Islet of Langerhans (tissue), 1 donor: ENCODE results near the gene ZBED5.
"Not testable (repeated sequence)": the region's sequence is repeated elsewhere in the genome, so short reads cannot be mapped to it uniquely, and the experiment has no call there.

Experiments used
- FAIRE-seq: peaks from one replicate; lab custom pipeline; 2011; peaks lifted over from hg19 to GRCh38; lab: Jason Lieb, UNC

The ZBED5 gene

DNA sequence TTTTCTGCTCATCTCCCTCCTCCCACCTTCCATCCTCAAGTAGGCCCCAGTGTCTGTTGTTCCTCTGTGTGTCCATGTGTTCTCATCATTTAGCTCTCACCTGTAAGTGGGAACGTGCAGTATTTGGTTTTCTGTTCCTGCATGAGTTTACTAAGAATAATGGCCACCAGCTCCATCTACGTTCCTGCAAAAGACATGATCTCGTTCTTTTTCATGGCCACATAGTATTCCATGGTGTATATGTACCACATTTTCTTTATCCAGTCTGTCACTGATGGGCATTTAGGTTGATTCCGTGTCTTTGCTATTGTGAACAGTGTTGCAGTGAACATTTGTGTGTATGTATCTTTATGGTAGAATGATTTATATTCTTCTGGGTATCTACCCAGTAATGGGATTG is 21.0 kb downstream of the ZBED5 start:
- not testable (repeated sequence) for FAIRE-seq

DNA sequence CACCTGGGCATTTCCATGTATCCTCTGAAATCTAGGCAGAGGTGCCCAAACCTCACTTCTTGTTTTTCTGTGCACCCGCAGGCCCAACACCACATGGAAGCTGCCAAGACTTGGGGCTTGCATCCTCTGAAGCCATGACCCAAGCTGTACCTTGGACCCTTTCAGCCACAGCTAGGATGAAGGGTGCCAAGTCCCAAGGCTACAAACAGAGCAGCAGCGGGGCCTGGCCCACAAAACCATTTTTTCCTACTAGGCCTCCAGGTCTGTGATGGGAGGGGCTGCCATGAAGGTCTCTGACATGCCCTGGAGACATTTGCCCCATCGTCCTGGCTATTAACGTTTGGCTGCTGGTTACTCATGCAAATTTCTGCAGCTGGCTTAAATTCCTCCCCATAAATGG is 28.7 kb downstream of the ZBED5 start:
- no peak for FAIRE-seq

DNA sequence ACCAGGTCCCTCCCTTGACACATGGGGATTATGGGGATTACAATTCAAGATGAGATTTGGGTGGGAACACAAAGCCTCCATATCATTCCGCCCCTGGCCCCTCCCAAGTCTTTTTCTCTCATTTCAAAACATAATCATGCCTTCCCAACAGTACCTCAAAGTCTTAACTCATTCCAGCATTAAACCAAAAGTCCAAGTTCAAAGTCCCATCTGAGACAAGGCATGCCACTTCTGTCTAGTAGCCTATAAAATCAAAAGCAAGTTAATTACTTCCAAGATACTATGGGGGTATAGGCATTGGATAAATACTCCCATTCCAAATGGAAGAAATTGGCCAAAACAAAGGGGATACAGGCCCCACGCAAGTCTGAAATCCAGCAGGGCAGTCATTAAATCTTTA is 29.5 kb downstream of the ZBED5 start:
- no peak for FAIRE-seq

DNA sequence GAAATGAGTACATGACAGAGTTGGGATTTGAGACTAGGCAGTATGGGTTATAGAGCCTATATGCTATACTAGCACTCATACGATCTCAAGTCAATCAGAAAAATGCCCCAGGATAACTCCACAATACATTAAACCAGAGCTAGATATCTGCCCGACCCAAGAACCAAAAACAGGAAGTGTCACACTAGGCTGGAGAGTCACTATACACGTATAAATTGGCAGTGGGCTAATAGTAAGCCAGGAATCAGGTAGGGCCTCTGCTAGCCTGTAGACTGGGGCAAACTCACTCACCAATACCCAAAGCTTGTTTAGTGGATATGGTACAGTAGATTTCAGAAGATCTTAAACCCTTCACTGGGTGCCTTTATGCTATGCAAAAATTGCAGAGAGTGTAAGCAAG is 33.0 kb downstream of the ZBED5 start:
- FAIRE-seq: no peak

DNA sequence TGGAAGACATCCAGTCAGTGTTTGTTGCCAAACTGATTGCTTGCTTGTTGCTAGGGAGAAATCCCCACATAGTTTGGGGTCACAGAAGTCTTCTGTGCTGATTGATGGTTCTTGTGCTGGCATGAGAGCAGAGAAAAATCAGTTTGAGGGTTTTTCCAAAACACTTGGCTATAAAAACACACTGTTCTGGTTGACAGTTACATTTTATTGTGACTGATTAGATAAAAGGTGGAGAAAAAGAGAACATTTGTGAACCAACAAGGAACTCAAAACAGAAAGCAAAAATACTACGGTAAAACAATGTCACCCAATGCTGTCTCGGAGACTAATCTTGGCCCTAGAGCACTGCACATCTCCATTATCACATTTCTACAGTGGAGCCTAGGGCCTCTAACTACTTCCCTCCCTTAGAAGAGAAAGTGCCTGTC is 34.7 kb downstream of the ZBED5 start:
- FAIRE-seq: no peak

DNA sequence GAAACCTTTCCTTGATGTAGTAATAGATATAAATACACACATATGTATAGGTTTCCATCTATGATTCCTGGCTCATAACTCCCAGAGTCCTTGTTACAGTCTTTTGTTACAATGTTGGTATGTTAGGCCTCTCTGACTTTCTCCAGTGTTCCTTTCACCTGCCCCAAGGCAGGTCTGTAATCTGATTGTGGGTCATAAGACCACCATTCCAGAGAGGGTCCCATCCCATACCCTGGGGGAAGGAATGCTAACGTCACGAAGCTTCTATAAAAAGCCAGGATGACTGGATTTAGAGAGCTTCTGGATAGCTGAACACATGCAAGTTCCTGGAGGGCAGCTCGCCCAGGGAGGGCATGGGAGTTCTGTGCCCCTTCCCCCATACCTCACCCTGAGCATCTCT is 35.4 kb downstream of the ZBED5 start:
- not testable (repeated sequence) for FAIRE-seq

DNA sequence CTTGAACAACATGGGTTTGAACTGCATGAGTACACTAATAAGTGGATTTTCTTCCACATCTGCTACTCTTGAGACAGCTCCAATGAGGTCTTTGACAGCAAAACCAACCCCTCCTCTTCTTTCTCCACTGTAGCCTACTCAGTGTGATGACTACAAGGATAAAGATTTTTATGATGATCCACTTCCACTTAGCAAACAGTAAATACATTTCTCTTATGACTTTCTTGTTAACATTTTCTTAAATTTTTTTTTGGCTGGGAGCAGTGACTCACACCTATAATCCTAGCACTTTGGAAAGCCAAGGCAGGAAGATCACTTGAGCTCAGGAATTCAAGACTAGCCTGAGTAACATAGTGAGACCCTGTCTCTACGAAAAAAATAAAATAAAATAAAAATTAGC is 39.3 kb downstream of the ZBED5 start:
- FAIRE-seq: no peak

DNA sequence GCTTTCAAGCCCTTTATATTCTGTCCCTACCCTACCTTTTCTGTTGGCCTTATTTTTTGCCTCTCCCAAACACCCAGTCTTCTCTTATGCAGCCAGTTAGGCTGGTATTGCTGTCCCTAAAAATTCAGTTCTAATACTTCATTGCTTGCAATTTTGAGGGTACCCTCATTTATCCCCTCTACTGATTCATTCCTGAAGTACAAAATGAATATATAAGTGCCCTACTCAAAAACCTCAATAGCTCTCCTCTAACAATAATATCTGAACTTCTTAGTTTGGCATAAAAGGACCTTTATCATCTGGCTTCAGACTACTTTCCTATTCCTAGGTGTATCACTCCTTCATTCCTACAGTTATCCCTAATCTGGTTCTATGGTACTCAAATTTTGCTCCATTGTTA is 43.9 kb downstream of the ZBED5 start:
- no peak for FAIRE-seq

DNA sequence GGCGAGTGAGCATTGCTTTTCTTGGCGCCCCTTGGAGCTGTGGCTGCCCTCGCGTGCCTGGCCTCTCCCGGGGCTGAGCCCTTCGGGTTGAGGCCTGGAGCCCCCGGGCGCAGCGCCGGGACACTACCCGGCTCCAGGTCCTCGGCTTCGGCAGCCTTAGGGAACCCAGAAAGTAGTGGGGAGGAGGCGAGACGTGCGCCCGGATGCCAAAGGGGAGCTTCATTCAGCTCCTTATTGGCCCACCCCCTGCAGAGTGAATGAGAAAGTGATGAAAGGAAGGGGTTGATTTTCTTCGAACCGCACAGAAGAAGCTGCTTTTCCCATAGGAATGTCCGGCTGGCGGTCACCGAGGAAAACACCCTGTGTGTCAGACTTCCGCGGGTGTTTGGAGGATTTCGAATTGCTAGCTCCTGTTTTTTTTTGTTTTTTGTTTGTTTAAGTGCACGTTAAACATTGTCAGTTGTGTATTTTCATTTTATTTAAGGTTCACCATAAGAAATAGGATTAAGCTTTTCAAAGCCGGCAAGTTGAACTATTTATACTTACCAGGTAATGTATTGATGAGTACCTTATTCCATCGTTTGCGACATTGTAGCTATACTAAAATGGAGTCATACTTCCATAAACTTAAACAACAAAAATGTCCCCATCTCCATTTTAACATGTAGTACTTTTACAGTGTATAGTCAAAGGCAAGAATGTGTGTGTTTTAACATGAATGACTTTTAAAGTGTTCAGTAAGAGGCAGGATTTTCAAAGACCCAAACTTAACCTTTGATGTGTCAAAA is 48.3 kb downstream of the ZBED5 start:
- no peak for FAIRE-seq

DNA sequence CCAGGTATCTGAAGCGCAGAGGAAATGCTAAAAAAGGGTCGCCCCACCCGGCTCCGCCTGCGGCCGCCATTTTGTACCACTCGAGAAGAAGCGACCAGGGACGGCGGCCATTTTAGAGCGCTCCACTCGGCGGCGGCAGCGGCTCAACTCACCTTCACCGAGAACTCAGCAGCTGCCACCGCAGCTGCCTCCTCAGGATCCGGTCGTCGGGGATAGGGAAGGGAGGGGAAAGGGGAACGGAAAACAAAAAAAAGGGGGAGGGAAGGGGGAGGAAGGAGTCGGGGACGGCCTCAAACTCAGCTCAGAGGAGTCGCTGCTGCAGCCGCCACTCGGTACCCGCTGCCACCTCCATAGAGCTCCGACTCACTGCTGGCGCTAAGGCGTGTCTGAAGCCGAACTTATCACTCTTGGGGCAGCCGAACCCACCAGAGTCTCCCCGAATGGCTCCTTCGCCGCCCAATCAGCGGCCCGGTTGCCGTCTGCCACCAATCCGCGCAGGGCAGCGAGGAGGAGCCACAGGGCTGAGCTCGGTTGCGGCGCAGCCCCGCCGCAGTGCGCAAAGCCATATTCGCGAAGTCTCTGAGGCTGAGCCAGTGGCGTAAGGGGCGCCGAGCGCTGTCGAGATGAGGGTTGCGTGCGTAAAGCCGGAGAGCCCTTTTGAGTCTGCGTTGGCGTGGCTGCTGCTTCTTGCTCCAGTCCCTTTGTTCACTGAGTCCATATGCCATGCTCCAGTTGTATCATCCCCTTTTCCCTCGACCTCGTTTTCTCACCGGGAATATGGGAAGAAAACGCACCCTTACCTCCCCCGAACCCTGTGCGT is 49.1 kb downstream of the ZBED5 start, which contains the start of gene EIF4G2:
Gene EIF4G2 (minus strand): TSS at position 374 of the 820 bp plus-strand sequence.
- no peak for FAIRE-seq

DNA sequence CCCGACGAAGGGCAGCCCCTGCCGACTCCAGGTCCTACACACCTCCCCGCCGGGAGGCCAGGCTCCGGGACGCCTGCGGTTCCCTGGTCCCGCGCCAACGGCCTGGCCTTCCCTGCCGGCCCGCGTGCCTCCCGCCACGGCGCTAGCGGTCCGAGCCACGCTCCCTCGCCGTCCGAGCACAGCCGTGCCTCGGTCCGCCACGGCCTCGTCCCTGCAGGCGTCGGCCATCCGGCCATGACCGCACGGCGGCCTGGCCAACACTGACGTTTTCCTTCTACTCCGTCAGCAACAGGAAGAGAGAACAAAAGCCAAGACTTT is 49.7 kb downstream of the ZBED5 start:
- FAIRE-seq: no peak

DNA sequence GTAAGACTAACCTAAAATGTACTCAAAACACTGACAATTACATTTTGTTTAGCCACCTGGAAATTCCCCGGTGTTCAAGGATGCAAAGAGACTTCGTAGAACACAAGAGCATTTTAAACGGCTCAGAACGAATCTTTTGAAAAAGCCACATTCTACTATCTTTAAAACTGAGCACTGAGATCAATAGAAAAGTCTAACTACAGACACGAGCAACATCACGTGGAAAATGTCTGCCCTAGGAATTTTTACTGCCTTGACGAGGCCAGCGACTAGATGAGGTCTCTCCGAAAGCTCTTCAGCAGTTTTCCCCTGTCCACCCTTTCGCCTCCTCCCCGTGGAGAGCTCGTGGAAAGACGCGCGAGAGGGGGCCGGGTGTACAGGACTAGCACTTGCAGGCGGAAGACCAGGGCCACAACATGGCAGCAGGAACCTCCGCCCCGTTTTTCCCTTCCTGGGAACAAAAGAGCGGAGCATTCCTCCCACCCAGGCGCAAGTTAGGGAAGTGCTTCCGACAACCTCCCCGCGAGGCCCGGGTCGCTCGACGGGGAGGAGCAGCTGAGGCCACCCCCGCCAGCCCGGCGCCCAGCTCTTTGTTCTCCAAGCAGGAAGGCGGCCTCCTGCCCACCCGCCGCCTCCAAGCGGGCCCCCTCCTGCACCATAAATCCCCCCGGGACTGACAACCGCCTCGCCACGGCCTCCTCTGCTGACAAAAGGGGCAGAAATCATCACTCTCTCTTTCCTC is 50.2 kb downstream of the ZBED5 start:
- no peak for FAIRE-seq

DNA sequence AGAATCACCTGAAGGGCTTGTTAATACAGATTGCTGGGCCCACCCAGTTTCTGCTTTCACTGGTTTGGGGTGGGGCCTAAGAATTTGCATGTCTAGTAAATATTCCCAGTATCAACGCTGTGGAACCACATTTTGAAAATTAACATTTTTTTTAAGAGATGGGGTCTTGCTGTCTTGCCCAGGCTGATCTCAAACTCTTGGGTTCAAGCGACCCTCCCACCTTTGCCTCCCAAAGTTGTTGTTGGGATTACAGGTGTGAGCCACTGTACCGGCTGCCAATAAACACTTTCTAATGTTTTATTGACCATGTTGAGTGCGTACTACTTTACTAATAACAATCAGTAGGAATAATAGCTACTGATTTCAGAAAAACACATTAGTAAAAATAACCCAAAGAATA is 51.6 kb downstream of the ZBED5 start:
- no peak for FAIRE-seq

DNA sequence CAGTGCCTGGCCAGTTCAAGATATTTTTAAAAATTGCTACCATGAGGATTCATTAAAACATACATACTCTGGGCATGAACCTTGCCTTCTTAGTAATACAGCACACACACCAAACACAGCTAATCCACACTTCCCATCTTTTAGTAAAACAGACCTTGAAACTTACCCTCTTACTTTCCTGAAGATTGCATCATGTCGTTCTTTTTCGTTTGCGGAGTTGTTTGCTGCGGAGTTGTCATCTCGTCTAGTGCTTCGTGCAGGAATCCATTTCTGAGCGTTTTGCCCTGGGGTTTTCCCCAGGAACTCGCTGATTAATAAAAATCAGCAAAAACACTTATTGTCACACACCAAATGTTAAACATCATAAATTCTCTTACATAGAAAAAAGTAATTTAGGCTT is 52.1 kb downstream of the ZBED5 start:
- no peak for FAIRE-seq

DNA sequence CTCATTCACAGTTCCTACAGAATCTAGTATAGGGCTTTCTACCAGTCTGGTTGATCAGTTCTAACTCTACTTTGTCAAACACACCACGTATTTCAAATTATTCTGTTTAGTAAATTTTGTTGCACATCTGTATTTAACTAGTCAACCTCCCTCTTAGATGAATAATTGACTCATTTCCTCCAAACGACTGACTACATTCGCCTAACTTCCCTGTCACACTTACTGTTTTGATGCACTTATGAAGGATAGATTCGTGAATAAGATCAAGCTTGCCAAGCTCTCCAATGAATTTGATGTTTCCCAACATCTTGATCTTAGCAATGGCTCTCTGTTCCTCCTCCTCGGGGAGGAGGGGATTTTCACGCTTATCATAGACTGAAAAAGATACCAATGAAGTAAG is 54.2 kb downstream of the ZBED5 start:
- FAIRE-seq: no peak
